ENCODE results near the gene CASZ1. TPM values are rescaled to one million over a fixed set of nuclear protein-coding genes. Genes with fewer than 3 reads are reported as not detected.

Gene CASZ1
- total RNA-seq, 4 donors from 2014 or later = 21.9 to 60.2 (median 29.6) TPM

DNA sequence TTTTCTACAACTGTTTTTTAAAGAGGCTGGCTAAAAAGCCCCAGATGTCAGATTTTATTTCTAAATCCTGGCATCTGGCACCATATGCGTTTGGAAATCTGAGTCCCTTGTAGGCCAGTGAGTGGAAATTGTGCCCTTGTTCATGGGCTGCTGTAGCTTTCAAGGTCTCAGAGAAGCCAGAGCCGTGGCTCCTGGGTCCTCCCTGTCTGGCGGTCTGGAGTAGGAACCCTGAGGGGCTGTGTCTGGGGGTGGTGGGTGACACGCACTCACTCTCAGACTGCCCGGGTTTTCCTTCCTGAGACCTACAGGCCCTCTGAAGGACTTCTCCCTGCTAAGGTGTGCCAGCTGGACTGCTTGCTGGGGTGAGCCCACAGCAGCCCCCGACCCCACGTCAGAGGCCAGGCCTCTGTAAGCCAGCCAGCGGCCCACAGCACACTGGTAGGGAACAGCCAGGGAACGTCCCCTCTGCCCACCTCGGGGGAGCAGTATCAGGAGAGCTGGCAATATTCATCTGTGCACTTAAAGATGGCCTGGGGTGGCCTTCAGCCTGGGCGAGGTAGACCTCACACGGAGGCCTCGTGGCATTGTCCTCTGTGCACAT is 170.2 kb downstream of the CASZ1 start:
- no peak for DNase-seq (ENCODE audit: extremely low spot score)
- intact Hi-C loops (cut with DNase I) = no loop called here
- no peak overlapping the region for H3K4me3 ChIP-seq
- H3K4me1 ChIP-seq = peaks cover 11 to 50% (median 40%) of the 10 kb centered on the region in 4 donors
- H3K36me3 ChIP-seq = peaks cover 11 to 65% (median 38%) of the 10 kb centered on the region in 4 donors
- 89% methylated on average over 9 of the region's 13 CpGs for WGBS
- no peaks in the 10 kb centered on the region for H3K9me3 ChIP-seq
- H3K27me3 ChIP-seq = no peaks in the 10 kb centered on the region
- TF ChIP-seq, protein P1, sequence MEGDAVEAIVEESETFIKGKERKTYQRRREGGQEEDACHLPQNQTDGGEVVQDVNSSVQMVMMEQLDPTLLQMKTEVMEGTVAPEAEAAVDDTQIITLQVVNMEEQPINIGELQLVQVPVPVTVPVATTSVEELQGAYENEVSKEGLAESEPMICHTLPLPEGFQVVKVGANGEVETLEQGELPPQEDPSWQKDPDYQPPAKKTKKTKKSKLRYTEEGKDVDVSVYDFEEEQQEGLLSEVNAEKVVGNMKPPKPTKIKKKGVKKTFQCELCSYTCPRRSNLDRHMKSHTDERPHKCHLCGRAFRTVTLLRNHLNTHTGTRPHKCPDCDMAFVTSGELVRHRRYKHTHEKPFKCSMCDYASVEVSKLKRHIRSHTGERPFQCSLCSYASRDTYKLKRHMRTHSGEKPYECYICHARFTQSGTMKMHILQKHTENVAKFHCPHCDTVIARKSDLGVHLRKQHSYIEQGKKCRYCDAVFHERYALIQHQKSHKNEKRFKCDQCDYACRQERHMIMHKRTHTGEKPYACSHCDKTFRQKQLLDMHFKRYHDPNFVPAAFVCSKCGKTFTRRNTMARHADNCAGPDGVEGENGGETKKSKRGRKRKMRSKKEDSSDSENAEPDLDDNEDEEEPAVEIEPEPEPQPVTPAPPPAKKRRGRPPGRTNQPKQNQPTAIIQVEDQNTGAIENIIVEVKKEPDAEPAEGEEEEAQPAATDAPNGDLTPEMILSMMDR (IDR thresholded peaks at IDR 0.05) = no peak
- TF ChIP-seq EP300 (IDR thresholded peaks at IDR 0.05) (no peak), POLR2A (IDR thresholded peaks at IDR 0.05; ENCODE audit: low read depth) (no peak), POLR2AphosphoS5 (IDR thresholded peaks at IDR 0.05) (no peak)
- peak overlapping the region in 1 of 4 donors; percentile 5 for H3K27ac ChIP-seq (replicated peaks in 1 of 4)

DNA sequence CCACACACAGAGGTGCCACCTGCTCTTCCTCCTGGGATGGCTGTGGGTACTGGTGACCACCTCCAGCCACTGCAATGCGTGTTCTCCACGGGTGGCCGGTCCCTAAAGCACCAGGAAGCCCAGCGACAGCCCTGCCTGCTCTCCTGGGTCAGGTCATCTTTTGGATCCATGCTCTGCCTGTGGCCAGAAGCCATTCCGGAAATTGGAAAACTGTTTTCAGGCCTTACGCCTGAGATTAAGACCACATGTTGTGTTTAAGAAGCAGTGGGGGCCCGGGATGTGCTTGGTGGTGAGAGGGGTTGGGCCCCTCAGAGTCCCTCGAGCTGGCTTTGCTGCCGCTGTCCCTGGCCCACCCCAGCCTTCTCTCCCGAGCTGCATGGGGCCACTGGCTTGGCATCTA is 170.9 kb downstream of the CASZ1 start:
- intact Hi-C loops (cut with DNase I) = no loop called here
- no peak for DNase-seq (ENCODE audit: extremely low spot score)
- Histone ChIP-seq H3K27me3 (no peaks in the 10 kb centered on the region), H3K4me3 (no peak overlapping the region), H3K36me3 (peaks cover 11 to 58% (median 36%) of the 10 kb centered on the region in 4 donors), H3K4me1 (peaks cover 11 to 43% (median 33%) of the 10 kb centered on the region in 4 donors), H3K27ac (replicated peaks in 1 of 4) (peak overlapping the region in 1 of 4 donors; percentile 1), H3K9me3 (no peaks in the 10 kb centered on the region)
- WGBS = 76% methylated on average over 5 of the region's 10 CpGs
- TF ChIP-seq POLR2A (IDR thresholded peaks at IDR 0.05; ENCODE audit: low read depth) (no peak), POLR2AphosphoS5 (IDR thresholded peaks at IDR 0.05) (no peak), EP300 (IDR thresholded peaks at IDR 0.05) (no peak)
- TF ChIP-seq, protein P1 (IDR thresholded peaks at IDR 0.05) = no peak

DNA sequence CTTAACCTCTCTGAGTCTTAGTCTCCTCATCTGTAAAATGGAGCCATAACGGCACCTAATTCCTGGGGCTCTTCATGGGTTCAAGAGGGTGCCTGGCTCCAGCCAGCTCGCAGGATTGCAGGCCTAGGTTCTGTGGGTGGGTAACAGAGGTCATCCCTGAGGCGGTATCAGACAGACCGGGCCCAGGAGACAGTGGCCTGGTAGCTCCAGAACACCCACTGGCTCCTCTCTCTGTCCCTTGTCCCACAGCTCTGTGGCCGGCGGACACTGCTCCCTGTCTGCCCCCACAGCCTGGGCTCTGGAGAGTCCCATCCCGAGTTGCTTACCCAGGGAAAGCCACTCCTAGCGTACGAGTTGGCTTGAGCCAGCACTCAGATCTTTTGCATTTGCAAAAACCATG is 171.4 kb downstream of the CASZ1 start:
- Histone ChIP-seq H3K4me3 (no peak overlapping the region), H3K9me3 (no peaks in the 10 kb centered on the region), H3K36me3 (peaks cover 11 to 53% (median 33%) of the 10 kb centered on the region in 4 donors), H3K27me3 (no peaks in the 10 kb centered on the region), H3K4me1 (peaks cover 11 to 38% (median 31%) of the 10 kb centered on the region in 4 donors), H3K27ac (replicated peaks in 1 of 4) (peak overlapping the region in 2 of 4 donors; percentile 1 to 13)
- TF ChIP-seq EP300 (IDR thresholded peaks at IDR 0.05) = no peak
- TF ChIP-seq POLR2A (IDR thresholded peaks at IDR 0.05; ENCODE audit: low read depth) = no peak
- TF ChIP-seq, protein P1 (IDR thresholded peaks at IDR 0.05) = no peak
- no peak for TF ChIP-seq POLR2AphosphoS5 (IDR thresholded peaks at IDR 0.05)
- WGBS = 96% methylated on average over 5 of the region's 9 CpGs
- no peak for DNase-seq (ENCODE audit: extremely low spot score)
- intact Hi-C loops (cut with DNase I) = no loop called here

DNA sequence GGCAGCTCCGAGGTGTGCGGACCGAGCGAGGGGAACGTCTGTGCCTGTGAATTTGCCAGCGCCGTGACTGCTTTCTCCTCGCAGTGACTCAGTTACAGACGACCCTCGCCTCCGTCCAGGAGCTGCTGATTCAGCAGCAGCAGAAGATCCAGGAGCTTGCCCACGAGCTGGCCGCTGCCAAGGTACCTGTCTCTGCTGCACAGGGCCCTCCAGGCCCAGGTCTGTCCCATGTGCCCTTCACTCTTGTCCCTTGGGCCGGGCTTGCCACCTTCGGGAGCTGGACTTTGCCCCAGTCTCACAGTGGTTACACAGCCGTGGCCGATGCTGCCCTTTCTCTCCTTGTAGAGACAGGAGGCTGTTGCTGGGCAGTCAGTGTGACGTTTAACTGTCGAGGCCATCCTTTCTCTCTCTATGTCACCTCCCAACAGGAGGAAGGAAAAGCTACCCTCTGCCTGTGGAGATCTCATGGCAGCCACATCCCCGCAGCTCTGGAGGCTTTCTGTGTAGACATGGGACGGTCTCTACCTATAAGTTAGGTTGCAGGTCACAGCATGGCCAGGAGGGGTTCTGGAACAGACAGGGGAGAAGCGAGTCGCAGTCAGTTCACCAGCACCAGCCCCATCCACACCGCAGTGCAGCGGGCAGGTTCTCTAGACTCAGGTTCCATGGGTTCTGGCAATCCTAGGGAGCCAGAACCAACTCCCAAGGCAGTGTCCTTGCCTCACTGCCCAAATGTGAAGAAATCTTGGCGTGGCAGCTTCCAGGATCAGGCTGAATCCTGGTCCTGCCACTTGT is 172.0 kb downstream of the CASZ1 start:
- H3K36me3 ChIP-seq = peaks cover 11 to 47% (median 27%) of the 10 kb centered on the region in 4 donors
- peaks cover 11 to 33% (median 26%) of the 10 kb centered on the region in 4 donors for H3K4me1 ChIP-seq
- 91% methylated on average over 20 of the region's 26 CpGs for WGBS
- no peaks in the 10 kb centered on the region for H3K27me3 ChIP-seq
- H3K4me3 ChIP-seq = no peak overlapping the region
- H3K9me3 ChIP-seq = no peaks in the 10 kb centered on the region
- no peak for DNase-seq (ENCODE audit: extremely low spot score)
- peak overlapping the region in 2 of 4 donors; percentile 13 to 30 for H3K27ac ChIP-seq (replicated peaks in 1 of 4)
- TF ChIP-seq EP300 (IDR thresholded peaks at IDR 0.05) (no peak), POLR2A (IDR thresholded peaks at IDR 0.05; ENCODE audit: low read depth) (no peak), POLR2AphosphoS5 (IDR thresholded peaks at IDR 0.05) (no peak)
- TF ChIP-seq, protein P1 (IDR thresholded peaks at IDR 0.05) = no peak
- intact Hi-C loops (cut with DNase I) = no loop called here
